Medulla oblongata (tissue), 1 donor: ENCODE results near the gene GRAP2.
"Not testable (repeated sequence)": the region's sequence is repeated elsewhere in the genome, so short reads cannot be mapped to it uniquely, and the experiment has no call there.

Source experiments
- DNase-seq: peaks from one replicate; pipeline ENCODE4 v3.0.0-alpha.2; 2015; ENCODE audit errors: extremely low spot score

GRAP2 gene

DNA sequence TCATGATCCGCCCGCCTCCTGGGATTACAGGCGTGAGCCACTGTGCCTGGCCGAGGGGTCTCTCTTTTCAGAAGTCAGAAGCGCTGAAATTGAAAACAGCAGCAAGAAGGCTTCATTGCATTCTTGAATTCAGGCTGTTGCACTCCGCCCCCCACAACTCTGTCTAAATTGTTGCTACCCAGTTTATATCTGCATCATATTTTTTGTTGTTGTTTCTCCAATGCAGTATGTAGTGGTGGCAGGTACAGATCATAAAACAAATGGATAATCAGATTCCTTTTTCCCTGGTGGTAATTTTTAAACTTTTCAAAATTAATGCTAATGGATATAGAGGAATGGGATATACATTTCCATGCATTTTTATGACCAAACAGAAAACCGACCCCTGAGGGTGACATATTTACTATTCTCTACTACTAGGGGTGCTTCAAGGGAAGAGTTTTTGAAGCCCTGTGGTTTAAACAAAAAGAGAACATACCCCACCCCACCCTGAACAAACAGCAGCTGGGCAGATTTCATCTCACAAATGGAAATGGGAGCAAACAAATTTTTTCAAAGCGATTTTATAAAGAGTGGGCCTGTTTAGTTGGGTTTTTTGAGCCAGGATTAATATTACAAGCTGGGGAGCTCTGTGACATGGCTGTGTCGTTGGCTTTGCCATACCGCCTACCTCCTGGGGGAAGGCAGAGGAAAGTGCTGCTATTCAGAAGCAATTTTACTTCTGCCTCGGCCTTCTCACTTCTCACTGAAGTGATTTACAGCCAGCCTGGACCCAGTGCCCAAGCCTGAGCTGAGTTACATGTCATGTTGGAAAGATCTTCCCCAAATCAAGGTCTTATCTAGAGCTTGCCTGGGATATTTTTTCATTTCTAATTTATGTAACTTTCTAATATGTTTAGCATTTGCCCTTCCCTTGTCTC, 43.3 kb downstream of the GRAP2 start:
- no peak for DNase-seq

DNA sequence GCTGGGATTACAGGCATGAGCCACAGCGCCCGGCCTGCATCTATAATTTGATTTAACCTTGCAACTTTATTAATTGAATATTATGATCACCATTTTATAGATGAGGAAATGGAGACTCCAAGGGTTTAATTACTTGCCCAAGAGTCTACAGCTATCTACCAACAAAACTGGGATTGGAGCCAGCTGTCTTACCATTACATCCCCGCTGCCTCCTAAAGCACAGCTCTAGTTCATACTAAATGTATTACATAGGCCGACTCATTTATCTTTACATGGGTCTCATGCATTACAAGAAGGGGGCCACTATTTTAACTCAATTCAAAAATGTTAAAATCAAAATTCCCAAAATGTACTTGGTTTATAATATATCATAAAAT, 45.2 kb downstream of the GRAP2 start:
- no peak for DNase-seq

DNA sequence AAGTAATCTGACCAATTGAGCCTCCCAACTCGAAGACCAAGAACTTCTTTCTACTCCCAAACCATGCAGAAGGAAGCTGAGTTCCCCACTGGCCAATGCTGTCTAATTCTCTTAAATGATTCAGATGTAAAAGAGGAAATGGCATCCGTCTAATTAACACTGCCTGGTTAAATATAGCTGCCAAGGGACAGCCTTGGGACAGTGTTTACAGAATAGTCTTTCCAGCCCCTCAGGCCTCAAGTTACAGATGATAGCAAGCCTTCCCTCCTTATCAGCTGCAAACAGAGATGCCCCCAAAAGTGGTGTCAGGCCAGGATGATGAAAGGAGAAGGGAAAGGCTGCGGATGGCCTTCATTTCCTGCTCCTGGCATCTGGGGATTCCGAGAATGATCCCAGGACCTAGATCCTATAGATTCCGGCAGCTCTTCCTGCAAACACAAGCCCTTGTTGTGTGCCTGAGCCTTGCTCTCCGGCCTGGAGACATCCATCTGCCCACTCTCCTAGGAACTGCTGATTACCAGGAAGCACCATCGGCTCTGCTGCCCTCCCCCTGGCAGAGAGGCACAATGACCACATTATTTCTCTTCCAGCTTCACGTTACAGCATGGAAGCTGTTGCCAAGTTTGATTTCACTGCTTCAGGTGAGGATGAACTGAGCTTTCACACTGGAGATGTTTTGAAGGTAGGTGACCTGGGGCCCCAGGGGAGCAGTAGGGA, 45.8 kb downstream of the GRAP2 start:
- peak; percentile 58 for DNase-seq

DNA sequence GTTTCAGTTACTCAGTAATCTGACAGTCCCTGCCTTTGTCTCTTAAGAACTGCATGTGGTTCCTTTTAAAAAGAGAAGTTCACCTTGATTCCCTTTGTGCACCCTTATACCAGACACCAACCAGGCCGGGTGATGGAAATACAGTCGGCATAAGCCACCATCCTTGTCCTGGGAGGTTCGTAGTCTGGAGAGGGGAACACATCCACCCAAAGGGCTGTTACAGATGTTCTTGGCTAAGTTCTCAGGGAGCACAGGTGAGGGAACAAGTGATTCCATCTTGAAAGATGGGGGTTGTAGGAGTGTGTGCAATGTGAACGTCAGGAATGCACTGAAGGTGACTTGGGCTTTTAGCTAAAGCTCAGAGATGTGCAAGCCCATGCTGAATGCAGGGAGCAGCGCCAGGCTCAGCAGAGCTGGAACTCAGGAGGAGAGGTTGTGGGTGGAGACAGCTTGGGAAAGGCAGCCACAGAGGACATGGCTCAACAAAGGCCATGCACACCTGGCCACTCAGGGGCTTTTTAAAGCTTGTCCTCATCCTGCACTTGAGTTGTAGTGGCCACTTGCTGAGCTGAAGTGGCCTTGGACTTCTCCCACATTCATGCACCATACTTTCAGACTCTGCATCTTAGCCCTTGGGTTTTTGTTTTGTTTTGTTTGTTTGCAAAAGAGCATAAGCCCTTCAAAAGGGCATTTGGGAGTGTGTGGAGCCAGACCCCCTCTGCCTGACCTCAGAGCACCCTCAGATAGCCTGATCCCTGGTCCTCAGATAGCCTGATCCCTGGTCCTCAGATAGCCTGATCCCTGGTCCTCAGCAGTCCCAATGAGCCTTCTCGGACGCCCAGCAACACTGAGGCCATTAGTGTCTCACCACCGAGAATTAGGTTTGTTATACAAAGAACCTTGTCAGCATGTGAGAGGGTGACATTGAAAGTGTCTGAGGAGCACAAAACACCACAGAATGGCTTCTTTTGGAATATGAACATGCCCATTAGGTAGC, 46.6 kb downstream of the GRAP2 start:
- DNase-seq: no peak

DNA sequence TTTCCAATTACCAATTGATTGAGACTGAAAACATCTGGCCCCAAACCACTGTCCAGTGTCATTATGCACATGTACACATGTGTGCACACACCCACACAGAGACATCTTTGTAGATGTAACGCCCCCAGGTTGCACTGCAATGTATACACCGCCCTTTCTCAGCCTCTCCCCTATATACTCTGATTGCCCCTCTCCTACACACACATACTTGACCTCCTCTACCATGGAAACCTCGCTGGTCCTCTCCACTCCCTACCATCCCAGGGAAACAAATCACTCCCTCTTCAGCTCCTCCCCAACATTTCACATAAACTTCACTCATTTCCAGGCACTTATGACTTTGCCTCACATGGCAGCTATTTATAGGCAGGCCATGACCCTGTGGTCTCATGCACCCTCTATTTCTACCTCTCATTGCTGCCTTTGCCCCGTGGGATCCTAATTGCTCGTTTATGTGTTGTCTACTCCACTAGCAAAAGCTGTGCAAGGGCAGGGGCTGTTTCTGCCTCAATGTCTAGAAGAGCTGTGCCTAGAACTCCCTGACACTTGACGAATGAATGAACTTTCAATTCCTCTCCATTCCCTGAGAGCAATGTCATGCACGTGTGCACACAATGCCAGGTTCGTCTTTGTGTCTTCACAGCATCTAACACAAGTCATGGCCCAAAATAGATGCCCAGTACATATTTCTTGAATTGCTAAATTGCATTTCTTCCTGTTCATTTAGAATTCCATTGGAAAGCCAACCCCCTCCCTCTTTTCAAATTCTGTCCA, 49.3 kb downstream of the GRAP2 start:
- no peak for DNase-seq

DNA sequence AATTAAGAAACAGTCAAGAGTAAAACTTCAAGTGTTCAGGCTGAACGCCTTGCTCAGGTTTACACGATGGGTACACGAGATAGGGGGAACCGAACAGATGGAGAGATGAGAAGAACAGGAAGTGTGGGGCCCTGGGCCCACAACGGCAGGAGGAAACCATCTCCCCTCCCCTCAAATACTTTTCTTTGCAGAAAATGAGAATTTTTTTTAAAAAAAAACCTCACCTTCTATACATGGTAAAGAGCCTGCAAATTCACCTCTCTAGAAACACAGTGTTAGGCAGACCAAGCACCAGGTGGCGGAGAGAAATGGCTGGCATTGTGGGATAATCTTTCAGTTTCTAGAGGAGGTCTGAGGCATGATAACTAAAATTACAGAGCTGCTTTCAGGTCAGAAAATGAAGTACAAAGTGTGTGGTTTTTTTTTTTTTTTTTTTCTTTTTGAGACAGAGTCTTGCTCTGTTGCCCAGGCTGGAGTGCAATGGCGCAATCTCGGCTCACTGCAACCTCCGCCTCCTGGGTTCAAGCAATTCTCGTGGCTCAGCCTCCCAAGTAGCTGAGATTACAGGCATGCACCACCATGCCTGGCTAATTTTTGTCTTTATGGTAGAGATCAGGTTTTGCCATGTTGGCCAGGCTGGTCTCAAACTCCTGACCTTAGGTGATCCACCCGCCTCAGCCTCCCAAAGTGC, 50.9 kb downstream of the GRAP2 start:
- not testable (repeated sequence) for DNase-seq

DNA sequence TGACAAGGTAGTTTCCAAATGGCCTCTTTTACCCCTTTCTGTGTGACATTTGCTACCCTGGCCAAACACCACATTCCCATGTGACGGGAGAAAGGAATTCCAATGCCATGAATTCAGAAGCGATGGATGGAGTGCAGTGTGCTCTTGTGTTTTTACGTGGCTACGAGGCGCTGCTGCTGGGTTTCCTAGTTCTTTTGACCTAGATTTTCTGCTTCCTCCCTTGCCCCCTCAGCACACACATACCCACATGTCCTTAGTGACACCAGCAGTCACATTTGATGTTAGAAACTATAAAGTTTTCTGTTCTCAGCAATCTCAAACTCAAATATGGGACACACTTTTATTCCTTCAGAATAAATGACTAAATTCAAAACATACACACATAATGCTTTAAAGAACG, 51.5 kb downstream of the GRAP2 start:
- DNase-seq: no peak

DNA sequence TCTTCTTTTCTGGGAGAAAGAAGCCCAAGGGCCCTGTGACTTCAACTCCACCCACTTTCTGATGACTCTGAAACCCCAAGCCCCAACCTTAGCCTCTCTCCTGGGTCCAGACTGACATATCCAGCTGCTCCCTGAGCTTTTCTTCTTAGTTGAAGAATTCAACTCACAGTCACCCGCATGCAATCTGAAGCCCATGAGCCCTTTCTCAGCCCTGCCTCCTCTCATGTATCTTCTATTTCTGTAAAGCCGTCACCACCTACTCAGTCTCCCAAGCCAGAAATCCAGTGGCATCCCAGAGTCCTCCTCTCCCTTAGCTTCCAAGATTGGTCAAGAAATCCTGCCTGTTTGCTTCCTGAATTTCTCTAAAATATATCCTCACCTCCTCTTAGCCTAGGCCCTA, 52.2 kb downstream of the GRAP2 start:
- DNase-seq: no peak

DNA sequence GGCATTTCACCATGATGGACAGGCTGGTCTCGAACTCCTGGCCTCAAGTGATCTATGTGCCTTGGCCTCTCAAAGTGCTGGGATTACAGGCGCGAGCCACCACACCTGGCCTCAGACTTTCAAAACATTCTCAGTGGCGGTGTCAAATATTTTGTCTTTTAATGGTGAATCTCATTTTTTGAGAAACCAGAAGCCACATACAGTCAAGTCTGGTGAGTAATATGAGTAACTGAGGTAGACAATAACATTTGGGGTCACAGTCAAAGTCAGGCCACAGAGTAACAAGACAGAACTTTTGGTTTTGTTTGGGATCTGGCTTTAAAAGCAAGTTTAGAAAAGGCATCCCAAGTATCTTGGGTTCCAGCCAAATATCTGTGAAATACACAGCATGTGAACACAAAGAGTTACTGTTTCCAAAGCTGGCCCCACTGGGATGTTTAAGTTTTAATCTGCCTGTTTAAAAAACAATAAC, 53.7 kb downstream of the GRAP2 start:
- DNase-seq: peak; percentile 59

DNA sequence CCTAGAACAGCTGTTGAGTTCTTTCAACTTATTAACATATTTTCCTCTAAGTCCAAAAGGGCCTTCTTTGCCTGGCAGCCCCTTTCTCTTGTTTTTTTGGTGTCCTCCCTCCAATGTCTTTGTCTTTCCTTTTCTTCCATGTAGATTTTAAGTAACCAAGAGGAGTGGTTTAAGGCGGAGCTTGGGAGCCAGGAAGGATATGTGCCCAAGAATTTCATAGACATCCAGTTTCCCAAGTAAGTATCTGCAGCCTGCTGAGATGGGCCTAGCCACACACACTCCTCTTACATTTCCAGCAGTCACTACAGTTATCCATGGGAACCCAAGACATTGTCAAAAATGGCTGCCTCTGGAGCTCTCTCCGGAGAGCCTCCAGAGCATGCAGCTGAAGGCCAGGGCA, 54.8 kb downstream of the GRAP2 start:
- DNase-seq: no peak

DNA sequence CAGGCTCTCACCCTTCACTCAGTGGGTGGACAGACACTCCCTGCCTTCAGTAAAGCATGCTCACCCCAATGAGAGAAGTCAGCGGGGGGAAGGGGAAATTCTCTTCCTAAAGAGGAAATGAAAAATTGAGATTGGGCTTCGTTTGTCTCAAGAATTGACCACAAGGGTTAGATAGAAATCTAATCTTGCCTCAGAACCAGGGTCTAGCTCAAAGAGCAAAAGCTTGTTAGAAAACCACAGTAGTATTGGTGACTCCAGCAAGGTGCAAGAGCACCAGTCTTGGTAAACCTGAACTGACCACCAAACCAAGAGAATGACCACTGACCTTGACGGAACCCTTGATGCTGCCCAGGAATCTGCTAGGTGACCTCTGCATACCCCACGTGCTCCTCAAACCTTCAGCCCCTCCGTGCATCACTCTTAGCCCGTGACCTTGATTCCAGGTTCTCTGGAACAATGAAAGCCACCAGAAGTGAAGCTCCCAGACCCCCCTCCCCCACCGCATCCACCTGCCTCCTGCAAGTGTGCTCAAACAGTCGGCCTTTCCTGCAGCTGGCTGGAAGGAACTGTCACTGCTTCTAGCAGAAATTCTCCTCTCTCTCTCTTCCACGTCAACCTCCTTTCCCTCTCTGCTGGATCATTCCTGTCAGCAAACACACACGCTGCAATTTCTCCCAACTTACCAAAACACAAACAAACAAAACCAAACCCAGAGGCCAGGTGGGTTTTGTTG, 56.2 kb downstream of the GRAP2 start:
- DNase-seq: no peak

DNA sequence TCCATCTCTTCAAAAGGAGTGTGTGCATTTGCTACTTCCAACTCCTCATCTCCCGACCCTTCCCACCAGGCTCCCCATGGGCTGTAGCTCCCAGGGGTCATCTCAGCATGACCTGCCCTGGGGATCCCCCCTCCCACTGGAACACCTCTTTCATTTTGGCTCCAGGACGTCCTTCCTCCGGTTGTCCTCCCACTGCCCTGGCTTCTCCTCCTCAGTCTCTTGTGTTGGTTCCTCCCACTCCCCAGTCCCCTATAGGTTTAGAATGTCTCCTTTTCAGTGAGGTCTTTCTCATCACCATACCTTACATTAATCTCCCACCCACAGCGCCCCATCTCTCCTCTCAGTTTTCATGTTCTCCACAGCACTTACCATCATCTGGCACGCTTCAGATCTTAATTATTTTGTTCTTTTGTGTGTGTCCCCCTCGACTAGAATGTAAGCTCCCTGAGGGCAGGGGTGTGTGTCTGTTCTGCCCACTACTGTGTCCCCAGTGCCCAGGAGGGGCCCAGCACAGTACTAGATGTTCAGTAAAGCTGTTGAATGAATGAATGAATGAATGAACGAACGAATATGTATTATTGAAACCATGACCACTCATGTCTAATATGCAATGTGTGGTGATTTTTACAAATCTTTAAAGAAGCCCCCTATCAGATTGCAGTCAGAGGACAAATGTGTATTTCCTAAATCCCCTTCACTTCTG, 57.3 kb downstream of the GRAP2 start:
- DNase-seq: no peak

DNA sequence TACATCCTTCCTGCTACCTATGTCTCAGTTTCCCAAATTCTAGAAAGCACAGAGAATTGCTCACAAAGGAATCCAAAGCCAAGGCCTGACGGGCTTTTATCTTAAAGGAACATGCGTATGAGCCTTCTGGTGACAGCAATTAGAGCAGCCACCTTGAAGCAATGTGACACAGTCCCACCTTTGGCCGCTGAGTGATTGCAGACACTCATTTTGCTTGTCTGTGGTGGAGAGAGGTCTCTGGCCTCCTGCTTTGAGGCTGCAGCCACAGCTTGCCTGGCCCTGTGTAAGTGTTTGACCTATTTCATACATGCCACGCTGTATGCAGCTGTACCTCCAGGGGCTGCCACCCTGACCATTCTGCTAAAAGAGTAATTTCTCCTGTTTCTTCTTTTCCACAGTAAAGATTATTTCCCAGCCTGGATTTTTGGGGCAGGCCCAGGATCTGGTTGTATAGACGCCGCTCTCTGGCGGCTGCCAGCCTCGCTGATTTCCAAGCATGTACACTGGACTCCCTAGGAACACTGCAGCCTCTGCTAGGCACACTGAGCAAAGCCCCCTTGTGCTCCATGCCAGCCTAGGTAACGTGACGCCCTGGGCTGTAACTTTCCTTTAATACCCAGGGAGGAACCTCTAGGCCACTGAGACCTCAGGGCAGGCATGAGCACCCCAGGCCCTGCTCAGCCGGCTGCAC, 58.2 kb downstream of the GRAP2 start:
- no peak for DNase-seq

DNA sequence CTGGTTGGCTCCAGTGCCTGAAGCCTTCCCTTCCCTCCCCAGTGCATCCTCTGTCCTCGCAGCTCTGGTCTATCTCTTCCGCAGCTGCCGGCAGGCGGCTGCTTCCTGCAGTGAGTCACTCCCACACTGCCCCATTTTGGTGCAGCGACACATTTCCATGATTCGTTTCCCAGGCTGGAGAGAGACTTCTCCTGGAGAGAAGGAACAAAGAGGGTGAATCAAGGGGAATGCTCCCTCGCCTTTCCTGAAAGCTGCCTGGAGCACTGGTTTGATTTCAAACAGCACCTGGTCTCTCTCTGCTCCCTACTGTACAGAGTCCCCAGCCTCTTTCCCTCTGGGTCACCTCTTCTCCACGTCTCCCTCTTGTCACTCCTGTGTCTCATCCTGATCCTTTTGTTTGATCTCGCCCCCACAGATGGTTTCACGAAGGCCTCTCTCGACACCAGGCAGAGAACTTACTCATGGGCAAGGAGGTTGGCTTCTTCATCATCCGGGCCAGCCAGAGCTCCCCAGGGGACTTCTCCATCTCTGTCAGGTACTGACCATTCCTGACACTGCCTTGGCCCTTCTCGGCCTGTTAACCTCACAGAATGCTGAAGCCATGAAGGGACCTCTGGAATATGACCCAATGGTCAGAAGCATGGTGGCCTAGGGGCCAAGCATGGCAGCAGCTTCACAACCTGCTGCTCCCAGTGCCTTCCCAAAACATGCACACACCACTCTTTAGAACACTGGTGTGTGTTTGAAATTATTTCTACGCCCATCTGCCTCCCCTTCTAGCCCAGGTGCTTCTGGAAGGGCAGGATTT, 59.0 kb downstream of the GRAP2 start, which contains the start of gene TMA7B:
Gene TMA7B, plus strand, starts transcription at position 758 of the 808 bp plus-strand sequence. CDS start 3,978 bp downstream, outside the sequence.
- DNase-seq: no peak

DNA sequence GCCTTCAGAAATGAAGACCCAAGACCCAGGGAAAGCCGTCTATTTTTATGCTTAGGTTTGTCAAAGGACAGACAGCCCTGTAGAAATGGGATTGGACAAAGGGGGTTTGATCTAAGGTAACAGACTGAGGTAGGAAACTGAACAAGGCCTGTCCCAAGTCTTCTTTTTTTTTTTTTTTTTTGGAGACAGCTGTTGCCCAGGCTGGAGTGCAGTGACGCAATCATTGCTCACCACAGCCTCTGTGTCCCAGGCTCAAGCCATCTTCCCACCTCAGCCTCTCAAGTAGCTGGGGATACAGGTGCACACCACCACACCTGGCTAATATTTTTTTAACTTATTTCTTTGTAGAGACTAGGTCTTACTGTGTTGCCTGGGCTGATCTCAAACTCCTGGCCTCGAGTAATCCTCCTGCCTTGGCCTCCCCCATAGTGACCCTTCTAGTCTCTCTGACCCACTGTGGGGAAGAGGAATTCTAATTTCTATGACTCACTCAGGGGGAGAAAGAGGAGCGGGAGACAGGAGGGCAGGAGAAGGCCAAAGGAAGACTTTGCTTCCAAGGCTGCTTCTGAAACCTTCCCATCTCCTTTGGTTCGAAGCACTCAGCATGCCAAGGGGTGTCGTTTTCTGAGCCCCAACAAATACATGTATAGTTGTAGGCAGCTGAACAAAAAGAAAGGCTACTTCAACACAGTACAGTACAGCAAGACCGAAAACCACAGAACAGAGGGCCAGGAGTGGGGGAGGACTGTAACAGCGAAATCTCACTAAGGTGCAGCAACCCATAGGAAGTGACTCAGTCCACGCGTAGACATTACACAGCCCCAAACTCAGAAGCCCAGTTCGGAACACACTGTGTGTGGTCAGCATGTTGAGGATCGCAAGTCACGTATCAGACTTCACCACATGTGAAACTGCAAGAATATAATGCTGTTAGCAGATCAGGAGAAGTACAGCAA, 60.2 kb downstream of the GRAP2 start:
- DNase-seq: no peak

DNA sequence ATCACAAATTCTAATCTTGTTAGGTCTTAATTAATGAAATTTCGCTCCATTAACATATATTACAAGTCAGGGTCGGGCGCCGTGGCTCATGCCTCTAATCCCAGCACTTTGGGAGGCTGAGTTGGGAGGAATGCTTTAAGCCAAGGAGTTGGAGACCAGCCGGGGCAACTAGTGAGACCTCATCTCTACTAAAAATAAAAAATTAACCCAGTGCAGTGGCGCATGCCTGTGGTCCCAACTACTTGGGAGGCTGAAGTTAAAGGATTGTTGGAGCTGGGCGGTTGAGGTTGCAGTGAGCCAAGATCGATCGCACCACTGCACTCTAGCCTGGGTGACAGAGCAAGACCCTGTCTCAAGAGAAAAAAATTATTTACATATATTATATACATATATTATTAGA, 61.2 kb downstream of the GRAP2 start:
- DNase-seq: no peak
